HG02610 (cell line): Measurements from ENCODE around the gene CNTN1.

ENCODE experiments used
- ATAC-seq: cut with Tn5 transposase; IDR thresholded peaks from one replicate; pipeline ENCODE4 v1.9.1; 2021; ENCODE audit warnings: mild to moderate bottlenecking, moderate library complexity; ENCODE audit not compliant: unreplicated experiment

Gene CNTN1

GRCh38 chr12:40768125-40768864 is 76.1 kb downstream of the CNTN1 start:
- ATAC-seq, result no peak

- no peak for ATAC-seq
Observed at GRCh38 chr12:40769846-40770245, 77.6 kb downstream of the CNTN1 start.

GRCh38 chr12:40770781-40771180 is 78.5 kb downstream of the CNTN1 start:
- no peak for ATAC-seq

- no peak for ATAC-seq
Observed at GRCh38 chr12:40775661-40776060, 83.4 kb downstream of the CNTN1 start.

DNA sequence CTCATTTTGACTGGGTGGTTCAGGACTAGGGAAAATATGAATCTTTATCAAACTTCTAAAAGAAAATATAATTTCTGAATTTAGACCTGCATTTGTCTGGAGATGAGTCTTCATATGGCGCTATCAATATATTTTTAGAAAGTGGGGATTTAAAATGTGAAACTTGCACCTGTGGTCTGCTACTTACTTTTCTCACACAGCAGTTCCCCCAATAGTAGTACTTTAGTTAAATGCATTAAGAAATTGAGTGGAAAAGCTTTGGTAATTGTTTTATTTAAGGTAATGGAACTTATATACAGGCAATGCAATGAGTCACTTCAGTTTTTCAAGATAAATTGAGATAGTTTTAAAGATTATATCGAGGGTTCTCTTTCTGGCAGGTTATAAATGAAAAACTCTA is 91.9 kb downstream of the CNTN1 start:
- ATAC-seq, result no peak

GRCh38 chr12:40788276-40788675 is 96.0 kb downstream of the CNTN1 start:
- ATAC-seq, result no peak

GRCh38 chr12:40792792-40793386 is 100.7 kb downstream of the CNTN1 start:
- no peak for ATAC-seq

- no peak for ATAC-seq
Observed at GRCh38 chr12:40793471-40793870, 101.2 kb downstream of the CNTN1 start.

- no peak for ATAC-seq
Observed at GRCh38 chr12:40794087-40794486, 101.8 kb downstream of the CNTN1 start.

GRCh38 chr12:40801082-40801481 is 108.8 kb downstream of the CNTN1 start:
- no peak for ATAC-seq

DNA sequence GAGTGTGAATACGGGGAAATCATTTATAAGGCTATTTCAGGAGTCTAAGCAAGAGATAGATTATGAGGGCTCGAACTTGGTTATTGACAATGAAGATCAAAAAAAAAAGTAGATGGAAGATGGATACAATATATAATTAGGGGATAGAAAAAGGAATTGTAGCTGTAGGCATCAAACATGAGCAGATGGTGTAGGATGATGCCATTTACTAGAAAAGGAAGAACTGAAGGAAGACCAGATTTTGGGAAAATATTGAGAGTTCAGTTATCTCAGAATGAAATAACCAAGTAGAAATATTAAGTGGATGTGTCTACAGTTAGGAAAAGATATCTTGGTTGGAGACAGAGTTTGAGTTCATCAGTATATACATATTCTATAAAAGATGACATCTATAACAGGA is 109.6 kb downstream of the CNTN1 start:
- no peak for ATAC-seq

DNA sequence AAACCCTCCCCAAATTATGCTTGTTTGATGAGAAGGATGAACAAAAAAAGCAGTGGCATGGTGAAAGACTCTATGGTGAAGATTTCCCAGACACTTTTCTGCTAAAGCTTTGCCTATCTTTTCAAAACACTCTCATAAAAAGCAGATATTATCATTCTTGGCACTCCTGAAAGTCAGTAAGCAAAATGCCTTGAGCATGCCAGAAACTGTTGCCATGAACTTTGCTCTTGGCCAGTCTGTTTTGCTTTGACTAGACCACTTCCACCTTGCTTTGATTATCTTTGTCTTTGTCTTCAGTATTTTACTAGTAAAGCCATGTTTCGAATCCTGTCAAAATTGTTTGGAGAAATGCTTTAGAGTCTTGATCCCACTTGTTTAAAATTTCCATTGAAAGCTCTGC is 110.4 kb downstream of the CNTN1 start:
- ATAC-seq, result no peak

DNA sequence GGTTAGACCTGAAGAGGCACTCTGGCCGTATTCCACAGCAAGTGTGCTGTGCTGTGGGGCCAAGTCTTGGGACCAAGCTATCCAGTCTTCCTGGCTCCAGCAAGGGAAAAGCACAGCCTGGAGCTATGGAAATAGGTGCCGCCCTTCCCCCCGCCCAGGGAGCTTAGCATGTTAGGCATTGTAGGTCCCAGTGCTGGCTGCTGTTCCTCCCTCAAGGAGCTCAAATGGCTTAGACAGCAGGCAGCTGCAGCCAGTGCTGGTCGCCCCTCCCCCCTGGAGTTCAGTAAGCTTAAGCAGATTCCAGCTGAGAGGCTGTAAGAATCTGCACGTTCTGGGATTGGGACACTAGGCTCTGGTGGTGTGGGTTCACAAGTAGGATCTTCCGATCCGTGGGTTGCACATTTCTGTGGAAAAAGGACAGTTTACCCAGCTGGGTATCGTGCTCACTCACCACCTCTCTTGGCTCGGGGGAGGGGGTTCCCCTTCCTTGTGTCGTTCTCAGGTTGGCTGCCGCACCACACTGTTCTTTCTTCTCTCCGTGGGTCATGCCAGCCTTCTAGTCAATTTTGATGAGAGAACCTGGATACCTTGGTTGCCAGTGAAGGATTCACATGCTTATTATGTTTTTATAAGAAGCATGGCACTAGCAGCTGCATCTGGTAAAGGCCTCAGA is 127.3 kb downstream of the CNTN1 start:
- no peak for ATAC-seq

DNA sequence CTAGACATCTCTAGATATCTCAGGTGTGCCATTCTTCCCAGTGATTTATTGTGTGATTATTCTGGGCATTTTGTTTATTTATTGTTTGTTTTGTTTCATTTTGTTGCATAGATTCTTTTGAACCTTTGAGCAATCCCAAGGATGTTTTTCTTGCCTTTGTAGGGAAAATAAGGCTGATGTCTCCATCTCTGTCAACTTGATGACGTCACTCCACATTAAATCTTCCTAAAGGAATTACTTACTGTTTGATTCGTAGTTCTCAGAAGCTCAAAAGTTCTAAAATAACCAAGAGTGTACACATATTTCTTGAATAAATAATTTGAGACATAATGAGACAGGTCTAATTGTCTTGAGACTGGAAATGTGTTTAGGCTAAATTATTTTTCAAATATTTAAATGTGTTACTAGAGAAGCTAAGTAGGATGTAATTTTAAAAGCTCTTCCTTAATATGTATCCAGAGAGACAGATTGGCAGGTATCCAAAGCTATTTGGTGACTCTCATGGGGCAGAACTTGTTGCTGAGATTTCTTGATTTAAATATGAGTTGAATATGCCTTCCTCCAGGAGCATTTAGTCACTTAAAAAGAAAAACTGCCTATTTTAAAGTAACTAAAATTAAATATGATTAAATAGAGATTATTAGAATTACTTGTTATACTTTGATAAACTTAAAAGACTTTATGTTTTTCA is 128.7 kb downstream of the CNTN1 start:
- ATAC-seq, result no peak

DNA sequence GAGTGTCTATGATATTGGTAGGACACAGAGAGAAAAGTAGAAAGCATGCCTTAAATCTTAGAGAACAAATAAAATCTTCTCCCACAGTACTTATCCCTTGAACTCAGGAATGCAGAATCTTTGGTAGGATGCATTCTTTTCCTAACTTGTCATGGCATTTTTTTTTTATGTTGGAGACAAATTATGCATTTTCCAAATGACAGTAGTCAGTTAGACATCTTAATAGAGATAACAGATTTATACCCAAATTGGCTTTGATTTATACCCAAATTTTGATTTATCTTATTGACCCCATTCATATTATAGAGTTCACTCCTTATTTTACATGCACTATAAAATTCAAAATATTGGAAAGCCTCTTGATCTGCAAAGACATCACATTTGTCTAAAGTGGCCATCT is 132.9 kb downstream of the CNTN1 start:
- no peak for ATAC-seq

GRCh38 chr12:40827683-40828592 is 135.7 kb downstream of the CNTN1 start:
- no peak for ATAC-seq

DNA sequence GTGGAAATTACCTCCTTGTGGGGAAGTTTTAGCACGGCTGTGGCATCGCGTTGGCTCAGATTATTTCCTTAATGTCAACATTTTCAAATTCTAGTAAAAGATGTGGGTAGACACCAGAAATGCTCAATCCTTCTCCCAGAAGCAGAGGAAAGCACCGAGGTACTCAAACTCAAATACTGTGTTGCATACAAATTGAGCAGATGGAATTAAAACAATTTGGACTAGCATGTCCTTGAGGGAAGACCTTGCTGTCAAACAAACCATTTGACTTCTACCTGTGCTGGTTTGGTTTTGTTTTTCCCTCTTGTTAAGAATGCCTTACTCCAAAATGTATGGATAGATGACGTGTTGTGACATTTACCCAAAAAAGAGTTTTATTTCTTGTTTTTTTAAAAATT is 136.4 kb downstream of the CNTN1 start:
- no peak for ATAC-seq

DNA sequence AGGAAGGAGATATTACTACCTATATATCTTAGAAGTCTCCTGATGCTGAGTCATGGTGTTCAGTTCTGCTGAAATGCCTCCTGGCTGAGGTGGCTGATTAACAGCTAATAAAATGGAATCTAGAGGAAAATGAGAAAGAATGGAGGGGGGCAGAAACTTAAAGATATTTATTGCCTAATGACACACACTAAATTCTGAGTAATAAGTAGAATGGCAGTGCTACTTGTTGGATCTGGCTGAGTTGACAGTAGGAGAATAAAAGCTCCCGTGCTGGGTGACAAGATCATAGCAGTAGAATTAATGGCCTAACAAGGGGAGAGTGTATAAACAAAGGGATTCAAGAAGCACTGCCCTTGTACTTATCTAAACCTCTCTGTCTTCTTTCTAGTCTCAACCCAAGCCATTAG is 137.5 kb downstream of the CNTN1 start:
- ATAC-seq, result no peak

GRCh38 chr12:40831916-40832315 is 139.7 kb downstream of the CNTN1 start:
- ATAC-seq, result no peak

- ATAC-seq, result no peak
Observed at GRCh38 chr12:40832668-40833067, 140.4 kb downstream of the CNTN1 start.

- ATAC-seq, result no peak
Observed at GRCh38 chr12:40833818-40834217, 141.6 kb downstream of the CNTN1 start.
